Activated CD8-positive, alpha-beta T cell treated with anti-CD3 and anti-CD28 coated beads for 36 hours (primary cell): ENCODE measurements around the gene HIBCH. TPM values are rescaled to one million over a fixed set of nuclear protein-coding genes. Genes with fewer than 3 reads are reported as not detected.

Source experiments
- ATAC-seq: fragments of 200-7000 bp; cut with Tn5 transposase; one replicate; pipeline ENCODE4 v1.10.0; 2021; ENCODE audit warnings: mild to moderate bottlenecking, moderate library complexity
- CTCF ChIA-PET: fragments of 350-600 bp; sonication (Branson Sonifier 250); formaldehyde crosslinking; loops from one replicate; lab custom pipeline; 2021; ENCODE audit warnings: antibody characterized with exemption; lab: Charles Lee
- POLR2A ChIA-PET: fragments of 350-600 bp; sonication (Branson Sonifier 250); formaldehyde crosslinking; loops from one replicate; lab custom pipeline; 2021; ENCODE audit warnings: antibody characterized with exemption; lab: Charles Lee
- DNase-seq: peaks from one replicate; pipeline ENCODE4 v3.0.0-alpha.2; 2020
- H3K27ac Mint-ChIP-seq: one replicate; pipeline ENCODE4 v1.8.0; 2021; ENCODE audit warnings: mild to moderate bottlenecking, mixed read lengths
- H3K27me3 Mint-ChIP-seq: one replicate; pipeline ENCODE4 v1.8.0; 2021; ENCODE audit warnings: mixed read lengths
- H3K36me3 Mint-ChIP-seq: one replicate; pipeline ENCODE4 v1.8.0; 2021; ENCODE audit warnings: low read depth, mixed read lengths
- H3K4me1 Mint-ChIP-seq: one replicate; pipeline ENCODE4 v1.8.0; 2021; ENCODE audit warnings: low read depth, mixed read lengths
- H3K4me3 Mint-ChIP-seq: one replicate; pipeline ENCODE4 v1.8.0; 2021; ENCODE audit warnings: mild to moderate bottlenecking, moderate library complexity, mixed read lengths
- H3K9me3 Mint-ChIP-seq: one replicate; pipeline ENCODE4 v1.8.0; 2021; ENCODE audit warnings: mixed read lengths
- CTCF ChIP-seq: fragments of 200-600 bp; IDR thresholded peaks from one replicate; pipeline ENCODE4 v1.8.0; 2022; ENCODE audit warnings: antibody characterized with exemption, mild to moderate bottlenecking
- intact Hi-C: fragments of 100-400 bp; cut with micrococcal nuclease; formaldehyde crosslinking; loops from one replicate; pipeline ENCODE4 v1.10.0; 2022
- total RNA-seq, 2 experiments: library from RNA; stranded (reverse); gene quantifications; one replicate each; pipeline ENCODE4 v1.2.3, GENCODE V29; 2021

The HIBCH gene
- total RNA-seq, 2 experiments from 2014 or later, result 17.6 to 19.3 TPM

- ChIA-PET CTCF (interaction anchor here (1.2 to 3.9 kb wide), 2 partner anchors 8 to 10 kb away, joined by 3 to 13 read pairs; partner anchors contain the start of gene INPP1), POLR2A (interaction anchor here (0.6 kb wide), 3 partner anchors 44 to 351 kb away, joined by 3 read pairs; no protein-coding TSS in a partner anchor)
- DNase-seq (no peak), ATAC-seq (no peak)
- Mint-ChIP-seq H3K4me1 (no peaks in the 10 kb centered on the region), H3K4me3 (no peak overlapping the region), H3K27me3 (no peaks in the 10 kb centered on the region), H3K36me3 (no peaks in the 10 kb centered on the region), H3K9me3 (no peaks in the 10 kb centered on the region), H3K27ac (no peak overlapping the region)
- intact Hi-C loops, result no loop called here
- TF ChIP-seq CTCF, result no peak
These were observed 33.3 kb upstream of the HIBCH start for GRCh38 chr2:190352668-190353536.

GRCh38 chr2:190351955-190352354, 32.3 kb upstream of the HIBCH start:
- no peaks in the 10 kb centered on the region for H3K4me1 Mint-ChIP-seq
- H3K27me3 Mint-ChIP-seq, result no peaks in the 10 kb centered on the region
- ATAC-seq (no peak), DNase-seq (no peak)
- POLR2A ChIA-PET, result no interaction called here
- no peaks in the 10 kb centered on the region for H3K9me3 Mint-ChIP-seq
- H3K27ac Mint-ChIP-seq, result no peak overlapping the region
- intact Hi-C loops, result no loop called here
- no peak overlapping the region for H3K4me3 Mint-ChIP-seq
- no peak for TF ChIP-seq CTCF
- CTCF ChIA-PET, result interaction anchor here (1.0 to 2.1 kb wide), 5 partner anchors 9 to 75 kb away, joined by 3 to 4 read pairs (median 3); partner anchors contain the start of genes HIBCH and INPP1
- H3K36me3 Mint-ChIP-seq, result no peaks in the 10 kb centered on the region

- DNase-seq (no peak), ATAC-seq (no peak)
- H3K27me3 Mint-ChIP-seq, result peaks cover 1% of the 10 kb centered on the region
- H3K4me3 Mint-ChIP-seq, result no peak overlapping the region
- no peak overlapping the region for H3K27ac Mint-ChIP-seq
- ChIA-PET POLR2A (no interaction called here), CTCF (interaction anchor here (1.5 to 2.1 kb wide), 4 partner anchors 9 to 73 kb away, joined by 3 to 6 read pairs (median 4); partner anchors contain the start of gene HIBCH)
- intact Hi-C loops, result no loop called here
- no peaks in the 10 kb centered on the region for H3K36me3 Mint-ChIP-seq
- no peaks in the 10 kb centered on the region for H3K9me3 Mint-ChIP-seq
- TF ChIP-seq CTCF, result no peak
- peaks cover 2% of the 10 kb centered on the region for H3K4me1 Mint-ChIP-seq
These were observed 30.7 kb upstream of the HIBCH start for GRCh38 chr2:190350371-190350770.

- TF ChIP-seq CTCF, result peak; percentile 20
- Mint-ChIP-seq H3K36me3 (no peaks in the 10 kb centered on the region), H3K4me1 (peaks cover 17% of the 10 kb centered on the region), H3K27ac (peak overlapping the region; percentile 54), H3K27me3 (peaks cover 1% of the 10 kb centered on the region), H3K9me3 (no peaks in the 10 kb centered on the region), H3K4me3 (peak overlapping the region; percentile 76)
- CTCF ChIA-PET, result interaction anchor here (0.7 to 3.6 kb wide), 13 partner anchors 11 to 457 kb away, joined by 3 to 13 read pairs (median 3); partner anchors contain the start of gene HIBCH
- ATAC-seq, result peak; percentile 17
- POLR2A ChIA-PET, result interaction anchor here (0.7 to 2.1 kb wide), 3 partner anchors 12 to 185 kb away, joined by 3 to 13 read pairs (median 3); partner anchors contain the start of gene HIBCH
- intact Hi-C loops, result no loop called here
- DNase-seq, result peak; percentile 34
These were observed 24.7 kb upstream of the HIBCH start for GRCh38 chr2:190344276-190344827.
